Natural killer cell treated with Interleukin-12 subunit alpha and Interleukin-12 subunit beta and Interleukin-15 and Interleukin-18, amount 100 ng/mL, for 72 hours (primary cell): ENCODE data around the gene VSIG4. TPM values are rescaled to one million over a fixed set of nuclear protein-coding genes. Genes with fewer than 3 reads are reported as not detected.

Experiments
- ATAC-seq, 2 donors: fragments of 150-1000 bp; cut with Tn5 transposase in 1 of 2; sonication (Bioruptor Pico), chemical (Tn5 transposase) in 1 of 2; 2 replicates each; pipeline ENCODE4 v1.10.0; 2021
- DNase-seq: peaks from one replicate; pipeline ENCODE4 v3.0.0; 2022; ENCODE audit warnings: low spot score
- H3K27ac Mint-ChIP-seq, 2 donors: 1 replicate in 1 of 2; 2 replicates in 1 of 2; pipeline ENCODE4 v1.8.0; 2022; ENCODE audit warnings: mixed read lengths in 2 of 2, mild to moderate bottlenecking in 1 of 2, moderate library complexity in 1 of 2
- H3K27me3 Mint-ChIP-seq, 2 donors: 1 replicate in 1 of 2; 2 replicates in 1 of 2; pipeline ENCODE4 v1.8.0; 2022; ENCODE audit warnings: mixed read lengths in 2 of 2
- H3K36me3 Mint-ChIP-seq: one replicate; pipeline ENCODE4 v1.8.0; 2022; ENCODE audit warnings: mixed read lengths
- H3K4me1 Mint-ChIP-seq, 2 donors: 1 replicate in 1 of 2; 2 replicates in 1 of 2; pipeline ENCODE4 v1.8.0; 2022; ENCODE audit warnings: low read depth in 2 of 2, mixed read lengths in 2 of 2, mild to moderate bottlenecking in 1 of 2
- H3K4me3 Mint-ChIP-seq: one replicate; pipeline ENCODE4 v1.8.0; 2022; ENCODE audit warnings: mixed read lengths
- H3K9me3 Mint-ChIP-seq: 2 replicates; pipeline ENCODE4 v1.8.0; 2022; ENCODE audit warnings: mixed read lengths
- total RNA-seq, 2 donors: library from RNA; stranded (reverse); gene quantifications; one replicate each; pipeline ENCODE4 v1.2.3, GENCODE V29; 2022

The VSIG4 gene
- total RNA-seq, 2 donors from 2014 or later, result not detected

- Mint-ChIP-seq H3K9me3 (peaks cover 4% of the 10 kb centered on the region), H3K36me3 (no peaks in the 10 kb centered on the region), H3K4me3 (no peak overlapping the region), H3K27ac (no peak overlapping the region), H3K4me1 (peaks cover 29 to 41% of the 10 kb centered on the region in 2 donors), H3K27me3 (no peaks in the 10 kb centered on the region)
- no peak for ATAC-seq
- DNase-seq, result no peak
Observed at GRCh38 chrX:66043584-66043983, 3.7 kb upstream of the VSIG4 start.

DNA sequence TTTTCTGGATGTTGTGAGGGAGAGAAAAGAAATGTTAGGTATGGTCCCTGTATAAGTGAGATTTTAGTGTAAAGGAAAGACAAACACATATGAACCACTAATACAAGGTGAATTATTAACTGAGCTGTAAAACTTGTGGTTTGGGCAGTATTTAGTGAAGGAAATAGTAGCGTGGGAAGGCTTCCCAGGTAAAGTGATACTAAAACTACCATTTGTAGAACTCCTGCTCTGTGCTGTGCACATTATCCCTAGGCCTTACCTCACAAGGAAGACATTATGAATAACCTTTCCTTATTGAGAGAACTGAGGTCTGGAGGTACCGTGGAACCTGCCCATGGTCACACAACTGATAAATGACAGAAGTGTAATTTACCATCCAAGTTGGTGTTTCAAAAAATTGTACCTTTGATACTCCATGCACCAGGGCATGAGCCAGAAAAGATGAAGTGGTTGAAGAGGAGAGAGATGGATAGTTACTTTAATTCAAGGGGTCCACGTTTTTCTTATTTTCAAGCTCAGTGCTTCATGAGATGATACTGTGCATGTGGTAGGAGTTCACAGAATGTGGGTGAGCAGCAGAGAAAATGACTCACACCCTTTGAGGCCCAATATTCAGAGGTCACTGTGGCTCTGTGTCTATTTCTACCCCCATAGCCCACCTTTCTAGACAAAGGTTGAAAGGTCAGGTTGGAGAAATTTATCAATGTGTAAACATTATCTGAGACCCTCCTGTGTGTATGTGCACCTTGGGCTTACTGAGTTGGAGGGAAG lies 2.6 kb upstream of the VSIG4 start:
- peak; percentile 65 for ATAC-seq
- H3K27me3 Mint-ChIP-seq, result no peaks in the 10 kb centered on the region
- peaks cover 29 to 39% of the 10 kb centered on the region in 2 donors for H3K4me1 Mint-ChIP-seq
- no peak for DNase-seq
- no peak overlapping the region for H3K4me3 Mint-ChIP-seq
- no peaks in the 10 kb centered on the region for H3K36me3 Mint-ChIP-seq
- H3K27ac Mint-ChIP-seq, result no peak overlapping the region
- peaks cover 4% of the 10 kb centered on the region for H3K9me3 Mint-ChIP-seq

GRCh38 chrX:66038115-66038514 lies 1.8 kb downstream of the VSIG4 start:
- H3K4me1 Mint-ChIP-seq, result peaks cover 6 to 15% of the 10 kb centered on the region in 2 donors
- DNase-seq (no peak), ATAC-seq (peak in 1 of 2 donors; percentile 33)
- H3K36me3 Mint-ChIP-seq, result no peaks in the 10 kb centered on the region
- no peak overlapping the region for H3K27ac Mint-ChIP-seq
- H3K4me3 Mint-ChIP-seq, result no peak overlapping the region
- H3K27me3 Mint-ChIP-seq, result no peaks in the 10 kb centered on the region
- H3K9me3 Mint-ChIP-seq, result no peaks in the 10 kb centered on the region

DNA sequence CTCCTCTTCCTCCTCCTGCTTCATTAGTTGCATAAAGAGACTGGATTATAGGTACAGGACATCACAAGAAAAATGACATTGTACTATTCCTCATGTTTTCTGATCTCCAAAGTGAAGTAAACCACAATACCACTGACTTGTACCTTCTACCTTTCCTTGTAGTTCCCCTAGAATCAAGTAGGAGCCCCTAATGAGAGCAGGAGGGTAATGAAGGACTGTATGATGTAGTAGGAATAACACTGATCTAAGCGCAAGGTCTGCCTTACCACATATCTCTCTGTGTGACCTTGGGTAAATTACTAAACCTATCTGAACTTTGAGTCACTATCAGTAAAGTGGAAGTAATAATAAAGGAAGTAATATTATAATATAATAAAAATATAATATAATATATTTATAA lies 3.6 kb downstream of the VSIG4 start:
- Mint-ChIP-seq H3K27ac (no peak overlapping the region), H3K36me3 (no peaks in the 10 kb centered on the region), H3K9me3 (no peaks in the 10 kb centered on the region), H3K4me1 (peaks cover 6 to 11% of the 10 kb centered on the region in 2 donors), H3K4me3 (no peak overlapping the region), H3K27me3 (no peaks in the 10 kb centered on the region)
- ATAC-seq (no peak), DNase-seq (no peak)

- no peak overlapping the region for H3K27ac Mint-ChIP-seq
- no peak overlapping the region for H3K4me3 Mint-ChIP-seq
- H3K36me3 Mint-ChIP-seq, result no peaks in the 10 kb centered on the region
- ATAC-seq (no peak), DNase-seq (no peak)
- H3K9me3 Mint-ChIP-seq, result no peaks in the 10 kb centered on the region
- H3K4me1 Mint-ChIP-seq, result peaks cover 5 to 6% of the 10 kb centered on the region in 2 donors
- no peaks in the 10 kb centered on the region for H3K27me3 Mint-ChIP-seq
Observed at GRCh38 chrX:66035667-66036066, 4.2 kb downstream of the VSIG4 start.

GRCh38 chrX:66030505-66031317 lies 9.2 kb downstream of the VSIG4 start:
- ATAC-seq (peak; percentile 46 to 78), DNase-seq (peak; percentile 73)
- H3K27me3 Mint-ChIP-seq, result no peaks in the 10 kb centered on the region
- H3K27ac Mint-ChIP-seq, result no peak overlapping the region
- no peaks in the 10 kb centered on the region for H3K9me3 Mint-ChIP-seq
- no peak overlapping the region for H3K4me3 Mint-ChIP-seq
- H3K4me1 Mint-ChIP-seq, result no peaks in the 10 kb centered on the region
- H3K36me3 Mint-ChIP-seq, result no peaks in the 10 kb centered on the region

DNA sequence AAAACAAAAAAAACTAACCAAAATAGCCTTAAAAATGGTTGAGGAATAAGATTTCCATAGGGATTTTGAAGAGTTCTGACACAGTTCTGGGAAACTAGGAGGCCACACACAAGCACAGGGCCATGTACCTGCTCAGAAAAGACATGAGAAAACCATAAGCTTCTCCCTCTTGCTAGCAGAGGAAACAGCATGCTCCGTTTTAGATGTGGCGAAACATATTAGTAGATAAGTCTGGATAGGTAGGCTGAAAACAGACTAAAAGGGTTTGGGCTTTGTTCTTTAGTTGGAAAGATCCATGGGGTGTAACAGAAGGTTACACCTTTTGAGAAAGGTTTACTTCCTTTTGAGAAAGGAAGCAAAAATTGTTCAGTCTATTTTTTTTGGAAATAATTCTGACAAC lies 10.9 kb downstream of the VSIG4 start:
- no peak for ATAC-seq
- Mint-ChIP-seq H3K27ac (no peak overlapping the region), H3K4me3 (no peak overlapping the region), H3K4me1 (peaks cover 7 to 9% of the 10 kb centered on the region in 2 donors), H3K27me3 (peaks cover 0 to 4% of the 10 kb centered on the region in 2 donors), H3K9me3 (peaks cover 4% of the 10 kb centered on the region), H3K36me3 (no peaks in the 10 kb centered on the region)
- no peak for DNase-seq

GRCh38 chrX:66024570-66024969 lies 15.3 kb downstream of the VSIG4 start:
- H3K4me1 Mint-ChIP-seq, result peaks cover 32 to 33% of the 10 kb centered on the region in 2 donors

DNA sequence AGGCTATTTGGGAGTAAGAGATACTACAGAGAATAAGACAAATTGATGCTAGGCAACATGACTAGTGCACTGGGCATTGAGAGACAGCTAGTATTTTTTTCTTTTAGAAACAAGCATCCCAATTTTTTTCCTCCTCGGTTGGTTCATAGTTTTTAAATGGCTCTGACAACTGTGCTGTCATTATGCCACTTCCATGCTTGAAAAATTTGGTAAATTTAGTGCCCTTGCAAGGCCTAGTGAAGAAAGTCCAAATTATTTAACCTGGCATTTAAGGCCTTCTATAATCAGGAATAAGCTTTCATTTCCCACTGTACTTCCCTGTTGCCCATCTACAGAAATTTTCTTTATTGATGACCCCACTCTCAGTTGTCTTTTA lies 15.8 kb downstream of the VSIG4 start:
- H3K36me3 Mint-ChIP-seq, result peaks cover 12% of the 10 kb centered on the region
- peaks cover 0 to 4% of the 10 kb centered on the region in 2 donors for H3K27me3 Mint-ChIP-seq
- peaks cover 36 to 37% of the 10 kb centered on the region in 2 donors for H3K4me1 Mint-ChIP-seq
- no peak for ATAC-seq
- no peak overlapping the region for H3K4me3 Mint-ChIP-seq
- H3K27ac Mint-ChIP-seq, result no peak overlapping the region
- H3K9me3 Mint-ChIP-seq, result peaks cover 4% of the 10 kb centered on the region
- DNase-seq, result no peak

More at GRCh38 chrX:66024570-66024969, 15.3 kb downstream of the VSIG4 start:
- Mint-ChIP-seq H3K27me3 (peaks cover 0 to 4% of the 10 kb centered on the region in 2 donors), H3K36me3 (peaks cover 7% of the 10 kb centered on the region), H3K27ac (no peak overlapping the region), H3K9me3 (peaks cover 4% of the 10 kb centered on the region), H3K4me3 (no peak overlapping the region)
- DNase-seq, result no peak
- ATAC-seq, result no peak

GRCh38 chrX:66023385-66024091 lies 16.3 kb downstream of the VSIG4 start:
- ATAC-seq, result no peak
- H3K9me3 Mint-ChIP-seq, result peaks cover 4% of the 10 kb centered on the region
- H3K4me1 Mint-ChIP-seq, result peaks cover 41% of the 10 kb centered on the region in 2 donors
- H3K27me3 Mint-ChIP-seq, result peaks cover 0 to 4% of the 10 kb centered on the region in 2 donors
- H3K27ac Mint-ChIP-seq, result no peak overlapping the region
- H3K36me3 Mint-ChIP-seq, result peaks cover 12% of the 10 kb centered on the region
- H3K4me3 Mint-ChIP-seq, result no peak overlapping the region
- DNase-seq, result no peak

- H3K4me3 Mint-ChIP-seq, result no peak overlapping the region
- peaks cover 0 to 4% of the 10 kb centered on the region in 2 donors for H3K27me3 Mint-ChIP-seq
- peak overlapping the region in 1 of 2 donors; percentile 30 for H3K27ac Mint-ChIP-seq
- H3K4me1 Mint-ChIP-seq, result peaks cover 41 to 46% of the 10 kb centered on the region in 2 donors
- H3K9me3 Mint-ChIP-seq, result peaks cover 4% of the 10 kb centered on the region
- no peak for DNase-seq
- ATAC-seq, result no peak
- peaks cover 12% of the 10 kb centered on the region for H3K36me3 Mint-ChIP-seq
Observed at GRCh38 chrX:66022632-66023384, 17.1 kb downstream of the VSIG4 start.

DNA sequence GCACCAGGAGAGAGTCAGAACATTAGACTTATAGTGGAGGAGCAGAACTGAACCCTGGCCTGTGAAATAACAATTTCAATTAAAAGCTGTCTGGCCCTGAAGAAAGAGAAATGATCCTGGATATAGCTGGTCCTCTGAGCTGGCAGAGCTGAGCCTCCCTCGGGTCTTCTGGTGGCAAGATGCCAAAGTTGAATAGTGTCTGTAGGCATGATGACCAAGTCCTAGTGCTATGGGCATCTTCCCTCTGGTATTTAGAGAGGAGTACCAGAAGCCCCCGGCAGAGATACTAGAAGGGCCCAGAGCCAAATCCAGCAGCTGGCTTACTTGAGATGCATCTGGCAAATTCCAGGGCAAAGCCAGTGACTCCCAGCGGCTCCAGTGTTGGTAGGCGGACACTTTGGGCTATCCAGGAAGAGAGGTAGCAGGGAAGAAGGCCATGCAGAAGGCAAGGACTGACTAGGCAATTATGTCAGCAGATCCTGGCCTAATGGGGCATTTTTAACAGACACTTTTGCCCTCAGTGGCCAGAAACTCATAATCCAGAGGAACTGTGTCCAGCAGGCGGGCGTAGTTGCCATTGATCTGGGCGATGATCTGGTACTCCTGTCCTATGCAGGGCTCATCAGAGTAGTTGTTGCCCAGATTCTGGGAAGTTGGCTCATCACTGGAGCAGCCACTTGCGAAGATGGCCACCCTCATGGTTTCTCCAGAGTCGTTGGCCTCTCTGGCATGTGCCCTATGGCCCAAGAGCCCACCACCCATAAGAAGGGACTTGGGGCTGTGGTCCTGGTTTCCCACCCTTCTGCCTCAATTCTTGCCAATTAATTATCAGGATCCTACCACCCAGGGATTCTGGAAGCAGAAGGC lies 17.9 kb downstream of the VSIG4 start:
- Mint-ChIP-seq H3K36me3 (peaks cover 12% of the 10 kb centered on the region), H3K4me3 (no peak overlapping the region)

More for the DNA sequence above, 17.9 kb downstream of the VSIG4 start:
- peaks cover 4% of the 10 kb centered on the region for H3K9me3 Mint-ChIP-seq
- peaks cover 46 to 51% of the 10 kb centered on the region in 2 donors for H3K4me1 Mint-ChIP-seq
- peaks cover 0 to 4% of the 10 kb centered on the region in 2 donors for H3K27me3 Mint-ChIP-seq
- ATAC-seq, result no peak
- peak overlapping the region; percentile 69 to 91 for H3K27ac Mint-ChIP-seq
- DNase-seq, result no peak
